Measurements from ENCODE around the gene MTURN.

- TF ChIP-seq CTCF (IDR thresholded peaks at IDR 0.05) (no peak), POLR2A (IDR thresholded peaks at IDR 0.05) (no peak)
Measured at GRCh38 chr7:30172451-30172850, 37.7 kb downstream of the MTURN start.

Measured in right lobe of liver (tissue), 4 donors.